ENCODE results near the gene GSG1L.

- TF ChIP-seq POLR2A (IDR thresholded peaks at IDR 0.05; ENCODE audit: low read length) (no peak), GATA1 (IDR thresholded peaks at IDR 0.05; ENCODE audit: low read depth, low read length) (no peak)
Observed at GRCh38 chr16:28110977-28111376, 47.5 kb upstream of the GSG1L start.

All from erythroblast (primary cell).